ENCODE measurements around the gene PPARGC1A.

The PPARGC1A gene

GRCh38 chr4:23878912-23879732, 10.7 kb downstream of the PPARGC1A start:
- no peak for DNase-seq

DNA sequence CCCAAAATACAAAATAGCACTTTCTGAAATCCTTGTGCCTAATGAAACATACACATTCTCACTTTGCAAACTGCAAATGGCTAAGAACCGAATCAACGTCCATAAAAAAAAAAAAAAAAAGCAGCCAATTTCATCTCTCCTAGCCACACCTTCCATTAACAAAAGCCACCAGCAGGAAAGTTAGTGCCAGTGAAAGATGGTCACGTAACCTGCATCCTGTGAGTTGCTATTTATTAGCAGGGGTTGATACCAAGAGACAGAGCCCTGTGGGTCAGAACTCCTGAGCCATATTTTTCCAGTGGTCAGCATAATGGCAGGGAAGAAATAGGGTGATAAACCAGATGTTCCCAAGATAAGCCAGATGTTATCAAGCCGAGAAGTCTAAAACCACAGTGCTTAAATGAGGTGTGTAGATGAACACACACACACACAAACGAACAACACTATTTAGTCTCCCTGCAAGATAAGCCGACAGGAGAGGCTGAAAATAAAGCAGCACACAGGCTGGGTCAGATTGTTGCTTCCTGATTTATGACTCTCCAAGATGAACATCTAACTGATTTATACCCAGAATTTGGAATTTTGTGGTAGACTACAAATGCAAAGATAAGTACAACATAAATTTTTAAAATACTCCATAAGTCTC, 11.5 kb downstream of the PPARGC1A start:
- no peak for DNase-seq

DNA sequence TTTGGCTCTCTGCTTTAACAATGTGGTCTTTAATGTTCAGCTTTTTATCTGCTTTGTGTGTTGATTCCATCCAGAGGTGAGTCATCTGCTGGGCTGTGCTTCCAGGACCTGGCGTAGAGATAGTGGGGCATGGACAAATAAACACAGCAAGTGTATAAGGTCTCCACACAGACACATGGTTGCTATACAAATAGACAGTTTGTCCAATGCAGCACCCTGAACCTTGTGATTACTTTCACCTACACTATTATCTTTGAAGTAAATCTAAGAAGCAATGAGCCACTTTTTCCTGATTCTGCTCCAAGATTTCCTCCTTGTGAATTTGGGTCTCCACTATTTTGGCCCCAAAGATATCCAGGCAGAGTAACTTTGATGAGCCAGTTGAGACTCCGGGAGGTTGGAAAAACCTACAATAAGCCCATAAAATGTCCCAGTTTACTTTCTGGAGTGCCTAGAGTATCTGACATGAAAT, 12.1 kb downstream of the PPARGC1A start:
- no peak for DNase-seq

GRCh38 chr4:23876418-23877089, 13.3 kb downstream of the PPARGC1A start:
- no peak for DNase-seq

GRCh38 chr4:23875317-23875716, 14.5 kb downstream of the PPARGC1A start:
- no peak for DNase-seq

DNA sequence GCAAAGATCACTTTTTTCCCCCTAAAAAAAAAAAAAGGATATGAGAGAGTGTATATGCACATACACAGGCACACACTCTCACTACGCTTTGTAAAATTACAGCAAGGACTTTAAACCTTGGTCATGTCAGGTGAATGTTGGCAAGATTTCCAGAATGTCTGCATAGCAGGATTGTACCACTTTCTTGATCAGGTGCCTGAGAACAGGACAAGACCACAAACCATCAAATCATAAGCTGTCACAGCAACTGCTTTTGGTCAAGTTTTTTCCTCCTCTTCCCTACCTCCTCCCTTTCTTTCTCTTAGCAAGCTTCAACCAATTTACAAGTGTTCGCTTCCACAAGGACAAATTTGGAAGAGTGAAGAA, 15.3 kb downstream of the PPARGC1A start:
- DNase-seq: no peak

- no peak for DNase-seq
These were observed 15.9 kb downstream of the PPARGC1A start for GRCh38 chr4:23873717-23874535.

DNA sequence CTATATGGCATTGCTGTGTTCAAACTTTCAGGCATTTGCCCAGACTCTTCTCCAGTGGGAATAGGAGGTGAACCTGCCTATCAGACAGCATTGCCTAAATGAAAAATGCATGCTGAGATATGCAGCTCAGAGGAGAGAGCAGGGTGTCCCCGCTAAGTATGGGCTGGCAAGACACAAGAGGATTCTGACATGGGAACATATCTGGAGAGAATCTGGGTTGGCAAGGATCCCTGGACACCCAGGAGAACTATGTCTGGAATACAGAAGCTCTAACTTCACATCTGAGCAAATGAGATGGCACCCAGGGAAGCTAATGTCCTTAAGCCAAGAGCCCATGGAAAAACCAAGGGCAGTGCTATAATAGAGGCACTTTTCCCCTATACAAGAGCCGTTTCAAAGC, 18.4 kb downstream of the PPARGC1A start:
- no peak for DNase-seq

- DNase-seq: no peak
These were observed 23.3 kb downstream of the PPARGC1A start for GRCh38 chr4:23866450-23867075.

GRCh38 chr4:23861897-23862296, 27.9 kb downstream of the PPARGC1A start:
- DNase-seq: no peak

DNA sequence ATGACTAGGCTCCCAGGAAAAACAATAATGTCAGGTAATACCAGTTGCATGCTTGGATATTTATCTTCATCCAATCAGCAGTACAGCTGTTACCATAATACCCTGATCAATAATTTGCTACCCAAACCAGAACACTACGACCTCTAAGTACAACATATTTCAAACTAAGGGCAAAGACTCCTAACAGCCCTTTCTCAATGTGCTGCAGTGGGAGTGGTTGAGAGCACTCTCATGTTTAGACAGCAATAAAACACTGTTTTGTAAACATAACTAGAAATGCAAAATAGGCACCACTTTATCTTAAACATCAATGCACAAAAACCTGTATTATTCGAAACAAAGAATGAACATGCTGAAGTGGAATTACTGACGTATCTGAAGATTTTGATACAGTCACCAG, 28.9 kb downstream of the PPARGC1A start:
- DNase-seq: no peak

DNA sequence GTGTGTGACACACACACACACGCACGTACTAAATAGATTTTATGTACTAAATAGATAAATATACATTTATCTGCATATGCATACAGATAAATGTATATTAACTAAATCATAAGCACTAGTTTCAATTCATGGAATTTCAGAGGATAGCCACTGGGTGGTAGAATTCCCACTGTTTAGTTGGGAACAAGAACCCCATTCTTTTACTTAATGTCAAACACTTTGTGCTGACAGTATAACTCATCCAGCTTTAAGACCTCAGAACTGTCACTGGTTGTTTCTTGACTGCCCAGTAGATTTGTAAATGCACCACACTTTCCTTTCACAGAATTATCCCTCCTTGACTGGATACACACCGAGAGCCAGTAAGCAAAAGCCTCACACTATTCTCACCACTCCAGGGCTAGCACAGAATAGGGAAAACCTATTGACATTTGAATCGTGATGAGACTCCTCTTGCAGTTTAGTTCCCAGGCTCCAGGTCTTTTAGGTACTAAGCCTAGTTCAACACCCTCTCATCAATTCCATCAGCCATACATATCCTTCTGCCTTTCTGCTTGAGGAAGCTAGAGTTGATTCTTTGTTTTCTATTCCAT, 32.4 kb downstream of the PPARGC1A start:
- DNase-seq: no peak

DNA sequence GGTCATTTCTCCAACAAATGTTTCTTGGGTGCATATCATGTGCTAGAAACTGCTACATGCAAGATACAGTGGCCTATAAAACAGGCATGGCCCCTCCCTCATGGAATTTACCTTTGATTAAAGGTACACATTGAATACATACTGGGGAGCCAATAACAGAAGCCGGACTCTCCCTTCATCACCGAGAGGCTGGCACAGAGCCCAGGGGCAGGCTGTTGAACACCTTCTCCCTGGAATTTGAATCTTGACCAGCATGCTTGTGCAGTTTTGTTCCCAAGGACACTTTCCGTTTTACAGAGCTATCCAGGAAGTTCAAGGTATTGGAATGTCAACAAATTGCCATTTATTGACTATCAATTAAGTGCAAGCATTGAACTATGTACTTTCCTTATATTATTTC, 33.2 kb downstream of the PPARGC1A start:
- DNase-seq: no peak

GRCh38 chr4:23855912-23856605, 33.8 kb downstream of the PPARGC1A start:
- no peak for DNase-seq

DNA sequence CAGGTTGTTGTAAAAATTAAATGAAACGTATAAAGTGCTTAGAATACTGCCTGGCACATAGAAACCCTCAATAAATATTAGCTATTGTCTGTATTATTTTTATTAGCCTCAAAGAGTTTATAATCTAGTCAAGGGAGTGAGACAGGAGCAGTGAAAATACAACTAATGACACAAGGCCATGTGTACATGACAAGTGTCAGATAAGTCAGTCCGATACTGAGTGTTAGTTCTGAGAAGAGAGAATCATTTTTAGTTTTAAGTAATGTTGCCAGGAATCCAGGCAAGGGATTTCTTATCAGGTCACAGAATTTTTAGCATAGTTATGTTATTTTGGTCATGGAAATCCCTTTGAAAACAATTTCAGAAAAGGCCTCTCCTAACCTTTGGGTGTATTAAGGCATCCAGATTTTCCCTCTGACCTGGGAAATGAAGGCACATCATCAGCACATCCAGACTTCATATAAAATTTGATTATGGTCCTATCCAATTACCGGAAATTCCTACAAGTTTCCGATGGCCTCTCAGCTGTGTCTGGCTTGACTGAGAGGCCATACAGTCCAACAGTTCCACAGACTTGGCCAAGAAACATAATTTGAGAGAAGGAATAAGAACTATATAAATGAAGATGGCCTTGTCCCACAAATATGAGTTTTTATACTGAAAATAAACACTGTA, 35.7 kb downstream of the PPARGC1A start:
- DNase-seq: no peak

- DNase-seq: no peak
These were observed 38.4 kb downstream of the PPARGC1A start for GRCh38 chr4:23851464-23851863.

DNA sequence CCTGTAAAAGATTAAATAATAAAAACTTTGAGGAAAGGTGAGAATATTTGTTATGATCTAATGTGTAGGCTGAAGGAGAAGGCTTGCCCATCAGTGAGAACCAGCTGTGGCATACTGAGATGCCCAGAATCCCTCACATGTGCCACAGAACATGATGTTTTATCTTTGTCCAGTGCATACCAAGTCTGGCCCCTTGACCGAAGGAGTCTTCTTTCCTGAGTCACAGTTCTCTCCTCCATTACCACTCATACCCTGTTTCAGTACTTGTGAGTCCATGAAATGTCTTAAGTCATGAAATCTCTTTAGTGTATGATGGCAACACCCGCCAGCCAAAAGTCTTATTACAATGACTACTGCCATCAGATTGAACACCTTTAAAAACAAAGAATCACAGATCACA, 42.7 kb downstream of the PPARGC1A start:
- no peak for DNase-seq

DNA sequence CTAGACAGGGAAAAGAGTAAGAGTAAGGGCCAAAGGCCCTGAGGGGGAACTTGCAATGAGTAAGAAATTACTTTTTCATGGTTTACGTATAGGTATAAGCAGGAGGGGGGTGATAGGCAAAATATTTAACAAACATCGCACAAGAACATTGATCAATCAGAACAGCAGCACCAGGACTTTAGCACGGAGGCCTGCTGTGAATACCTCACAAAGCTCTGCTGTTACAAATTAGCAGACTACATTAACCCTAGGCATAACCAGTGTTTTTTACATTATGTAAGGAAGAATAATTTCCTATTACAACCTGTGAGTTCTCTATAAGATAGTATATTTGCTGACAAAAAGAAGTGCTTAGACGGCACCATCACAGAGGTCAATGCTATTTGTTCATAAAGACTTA, 44.9 kb downstream of the PPARGC1A start:
- no peak for DNase-seq

GRCh38 chr4:23839279-23839678, 50.6 kb downstream of the PPARGC1A start:
- no peak for DNase-seq

GRCh38 chr4:23838607-23839006, 51.2 kb downstream of the PPARGC1A start:
- DNase-seq: no peak

DNA sequence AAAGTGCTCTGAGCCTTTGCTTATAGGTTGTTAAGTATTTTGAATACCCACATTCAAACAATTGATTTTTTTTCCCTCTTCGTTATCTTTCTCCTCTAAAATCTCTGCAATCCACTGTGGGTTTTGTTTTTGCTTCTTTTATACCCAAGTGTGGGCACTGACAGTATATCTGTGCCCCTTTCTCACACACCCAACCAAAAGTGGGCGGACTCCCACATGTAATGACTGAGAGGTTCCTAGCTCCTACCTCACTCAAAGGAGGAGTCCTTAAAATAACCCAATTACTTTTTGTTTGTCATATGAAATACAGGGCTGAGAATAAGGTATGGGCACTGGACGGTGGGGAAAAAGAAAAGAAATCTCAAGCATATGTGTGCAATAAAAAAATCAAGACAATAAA, 51.7 kb downstream of the PPARGC1A start:
- DNase-seq: no peak

Measured in NCI-H1105 (cell line).